HL-60 (cell line): ENCODE results near the gene SH3BP5L.

ENCODE experiments used
- GABPA ChIP-seq: IDR thresholded peaks from 2 replicates; pipeline ENCODE4 v1.6.1; 2012; ENCODE audit warnings: low read depth
- POLR2AphosphoS5 ChIP-seq: IDR thresholded peaks from 2 replicates; pipeline ENCODE4 v1.6.1; 2012; ENCODE audit warnings: low read depth
- REST ChIP-seq: IDR thresholded peaks from 2 replicates; pipeline ENCODE4 v1.6.1; 2012; ENCODE audit warnings: low read depth; ENCODE audit not compliant: insufficient replicate concordance
- SPI1 ChIP-seq: IDR thresholded peaks from 2 replicates; pipeline ENCODE4 v1.6.1; 2012; ENCODE audit warnings: low read depth, mild to moderate bottlenecking, borderline replicate concordance
- TF ChIP-seq, protein P1 (sequence below): IDR thresholded peaks from one replicate; pipeline ENCODE4 v1.5.1; 2011; ENCODE audit warnings: low read length, control low read depth, inconsistent platforms; ENCODE audit not compliant: insufficient read depth

GRCh38 chr1:248857201-248857600 is 31.5 kb upstream of the SH3BP5L start:
- TF ChIP-seq, protein P1, sequence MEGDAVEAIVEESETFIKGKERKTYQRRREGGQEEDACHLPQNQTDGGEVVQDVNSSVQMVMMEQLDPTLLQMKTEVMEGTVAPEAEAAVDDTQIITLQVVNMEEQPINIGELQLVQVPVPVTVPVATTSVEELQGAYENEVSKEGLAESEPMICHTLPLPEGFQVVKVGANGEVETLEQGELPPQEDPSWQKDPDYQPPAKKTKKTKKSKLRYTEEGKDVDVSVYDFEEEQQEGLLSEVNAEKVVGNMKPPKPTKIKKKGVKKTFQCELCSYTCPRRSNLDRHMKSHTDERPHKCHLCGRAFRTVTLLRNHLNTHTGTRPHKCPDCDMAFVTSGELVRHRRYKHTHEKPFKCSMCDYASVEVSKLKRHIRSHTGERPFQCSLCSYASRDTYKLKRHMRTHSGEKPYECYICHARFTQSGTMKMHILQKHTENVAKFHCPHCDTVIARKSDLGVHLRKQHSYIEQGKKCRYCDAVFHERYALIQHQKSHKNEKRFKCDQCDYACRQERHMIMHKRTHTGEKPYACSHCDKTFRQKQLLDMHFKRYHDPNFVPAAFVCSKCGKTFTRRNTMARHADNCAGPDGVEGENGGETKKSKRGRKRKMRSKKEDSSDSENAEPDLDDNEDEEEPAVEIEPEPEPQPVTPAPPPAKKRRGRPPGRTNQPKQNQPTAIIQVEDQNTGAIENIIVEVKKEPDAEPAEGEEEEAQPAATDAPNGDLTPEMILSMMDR: no peak
- TF ChIP-seq SPI1 (no peak), REST (no peak), POLR2AphosphoS5 (no peak), GABPA (no peak)
